CD4-positive, alpha-beta T cell treated with Interleukin-15 for 1 hour (primary cell): ENCODE data around the gene FOXJ3.

Experiments used
- DNase-seq: peaks from one replicate; pipeline ENCODE4 v3.0.0-alpha.2; 2020

Gene FOXJ3

GRCh38 chr1:42183210-42183956 is 151.7 kb downstream of the FOXJ3 start:
- DNase-seq, result no peak

- no peak for DNase-seq
Measured at GRCh38 chr1:42181687-42182086, 153.3 kb downstream of the FOXJ3 start.

GRCh38 chr1:42179900-42180329 is 155.1 kb downstream of the FOXJ3 start:
- no peak for DNase-seq

GRCh38 chr1:42179275-42179674 is 155.8 kb downstream of the FOXJ3 start:
- no peak for DNase-seq

GRCh38 chr1:42178249-42178648 is 156.8 kb downstream of the FOXJ3 start:
- no peak for DNase-seq

- no peak for DNase-seq
Measured at GRCh38 chr1:42177541-42177981, 157.5 kb downstream of the FOXJ3 start.

- no peak for DNase-seq
Measured at GRCh38 chr1:42176902-42177519, 158.0 kb downstream of the FOXJ3 start.

GRCh38 chr1:42175314-42176054 is 159.6 kb downstream of the FOXJ3 start:
- no peak for DNase-seq

GRCh38 chr1:42173961-42174735 is 160.9 kb downstream of the FOXJ3 start:
- DNase-seq, result no peak

- DNase-seq, result peak; percentile 53
Measured at GRCh38 chr1:42173155-42173933, 161.7 kb downstream of the FOXJ3 start.

GRCh38 chr1:42172381-42173133 is 162.5 kb downstream of the FOXJ3 start:
- DNase-seq, result no peak

GRCh38 chr1:42171679-42172266 is 163.3 kb downstream of the FOXJ3 start:
- no peak for DNase-seq

- DNase-seq, result no peak
Measured at GRCh38 chr1:42170779-42171621, 164.0 kb downstream of the FOXJ3 start.

GRCh38 chr1:42168763-42169162 is 166.3 kb downstream of the FOXJ3 start:
- DNase-seq, result no peak

- no peak for DNase-seq
Measured at GRCh38 chr1:42168391-42168670, 166.7 kb downstream of the FOXJ3 start.

GRCh38 chr1:42167611-42168390 is 167.2 kb downstream of the FOXJ3 start:
- no peak for DNase-seq

GRCh38 chr1:42165511-42166210 is 169.4 kb downstream of the FOXJ3 start:
- no peak for DNase-seq

GRCh38 chr1:42164551-42165420 is 170.2 kb downstream of the FOXJ3 start, which contains the start of gene GUCA2A:
Gene GUCA2A (minus strand): TSS chr1:42164745. CDS start chr1:42164712, 33 bp downstream.
- DNase-seq, result no peak
